Measurements from ENCODE around the gene MAPK8IP2.
A peak's percentile ranks its signal among the peaks of the same experiment; 100 is the strongest.
"Not testable (repeated sequence)": the region's sequence is repeated elsewhere in the genome, so short reads cannot be mapped to it uniquely, and the experiment has no call there.

MAPK8IP2 gene

GRCh38 chr22:50630376-50630775 lies 29.8 kb downstream of the MAPK8IP2 start:
- no peak overlapping the region for H3K9ac ChIP-seq (ENCODE audit: low read length)
- H3K9me3 ChIP-seq (ENCODE audit: control insufficient read depth, low read length): no peaks in the 10 kb centered on the region
- no peaks in the 10 kb centered on the region for H3K36me3 ChIP-seq (ENCODE audit: control insufficient read depth, insufficient read depth, low read length, severe bottlenecking)
- H3K4me3 ChIP-seq (ENCODE audit: low read length): no peak overlapping the region
- DNase-seq (ENCODE audit: low read depth): no peak
- peaks cover 4% of the 10 kb centered on the region for H3K27me3 ChIP-seq (replicated peaks; ENCODE audit: control insufficient read depth, insufficient read depth, low read length)
- peaks cover 14% of the 10 kb centered on the region for H3K4me1 ChIP-seq (ENCODE audit: control insufficient read depth, insufficient read depth, low read length)

GRCh38 chr22:50633086-50633485 lies 32.5 kb downstream of the MAPK8IP2 start:
- H3K9me3 ChIP-seq (ENCODE audit: control insufficient read depth, low read length): no peaks in the 10 kb centered on the region
- no peak overlapping the region for H3K9ac ChIP-seq (ENCODE audit: low read length)
- peaks cover 4% of the 10 kb centered on the region for H3K27me3 ChIP-seq (replicated peaks; ENCODE audit: control insufficient read depth, insufficient read depth, low read length)
- H3K4me1 ChIP-seq (ENCODE audit: control insufficient read depth, insufficient read depth, low read length): peaks cover 6% of the 10 kb centered on the region
- no peaks in the 10 kb centered on the region for H3K36me3 ChIP-seq (ENCODE audit: control insufficient read depth, insufficient read depth, low read length, severe bottlenecking)
- no peak for DNase-seq (ENCODE audit: low read depth)
- H3K4me3 ChIP-seq (ENCODE audit: low read length): no peak overlapping the region

GRCh38 chr22:50633771-50634170 lies 33.2 kb downstream of the MAPK8IP2 start:
- Histone ChIP-seq H3K4me3 (ENCODE audit: low read length) (no peak overlapping the region), H3K9me3 (ENCODE audit: control insufficient read depth, low read length) (no peaks in the 10 kb centered on the region), H3K9ac (ENCODE audit: low read length) (no peak overlapping the region), H3K27me3 (replicated peaks; ENCODE audit: control insufficient read depth, insufficient read depth, low read length) (peaks cover 4% of the 10 kb centered on the region), H3K36me3 (ENCODE audit: control insufficient read depth, insufficient read depth, low read length, severe bottlenecking) (no peaks in the 10 kb centered on the region), H3K4me1 (ENCODE audit: control insufficient read depth, insufficient read depth, low read length) (peaks cover 1% of the 10 kb centered on the region)
- DNase-seq (ENCODE audit: low read depth): no peak

GRCh38 chr22:50635591-50635990 lies 35.0 kb downstream of the MAPK8IP2 start:
- H3K9me3 ChIP-seq (ENCODE audit: control insufficient read depth, low read length): no peaks in the 10 kb centered on the region
- no peak overlapping the region for H3K4me3 ChIP-seq (ENCODE audit: low read length)
- no peak overlapping the region for H3K9ac ChIP-seq (ENCODE audit: low read length)
- peaks cover 4% of the 10 kb centered on the region for H3K27me3 ChIP-seq (replicated peaks; ENCODE audit: control insufficient read depth, insufficient read depth, low read length)
- no peak for DNase-seq (ENCODE audit: low read depth)
- H3K36me3 ChIP-seq (ENCODE audit: control insufficient read depth, insufficient read depth, low read length, severe bottlenecking): no peaks in the 10 kb centered on the region
- no peaks in the 10 kb centered on the region for H3K4me1 ChIP-seq (ENCODE audit: control insufficient read depth, insufficient read depth, low read length)

GRCh38 chr22:50640296-50640695 lies 39.7 kb downstream of the MAPK8IP2 start:
- not testable (repeated sequence) for H3K36me3 ChIP-seq (ENCODE audit: control insufficient read depth, insufficient read depth, low read length, severe bottlenecking); H3K9me3 ChIP-seq (ENCODE audit: control insufficient read depth, low read length); DNase-seq (ENCODE audit: low read depth); H3K9ac ChIP-seq (ENCODE audit: low read length); H3K4me3 ChIP-seq (ENCODE audit: low read length)
- Histone ChIP-seq H3K27me3 (replicated peaks; ENCODE audit: control insufficient read depth, insufficient read depth, low read length) (peaks cover 25% of the 10 kb centered on the region), H3K4me1 (ENCODE audit: control insufficient read depth, insufficient read depth, low read length) (peaks cover 17% of the 10 kb centered on the region)

GRCh38 chr22:50640857-50641647 lies 40.5 kb downstream of the MAPK8IP2 start:
- Histone ChIP-seq H3K36me3 (ENCODE audit: control insufficient read depth, insufficient read depth, low read length, severe bottlenecking) (no peaks in the 10 kb centered on the region), H3K27me3 (replicated peaks; ENCODE audit: control insufficient read depth, insufficient read depth, low read length) (peaks cover 32% of the 10 kb centered on the region), H3K4me1 (ENCODE audit: control insufficient read depth, insufficient read depth, low read length) (peaks cover 17% of the 10 kb centered on the region), H3K9me3 (ENCODE audit: control insufficient read depth, low read length) (no peaks in the 10 kb centered on the region), H3K4me3 (ENCODE audit: low read length) (no peak overlapping the region), H3K9ac (ENCODE audit: low read length) (no peak overlapping the region)
- DNase-seq (ENCODE audit: low read depth): no peak

- Histone ChIP-seq H3K27me3 (replicated peaks; ENCODE audit: control insufficient read depth, insufficient read depth, low read length) (peaks cover 40% of the 10 kb centered on the region), H3K9ac (ENCODE audit: low read length) (no peak overlapping the region), H3K36me3 (ENCODE audit: control insufficient read depth, insufficient read depth, low read length, severe bottlenecking) (no peaks in the 10 kb centered on the region), H3K4me1 (ENCODE audit: control insufficient read depth, insufficient read depth, low read length) (peaks cover 17% of the 10 kb centered on the region), H3K4me3 (ENCODE audit: low read length) (no peak overlapping the region), H3K9me3 (ENCODE audit: control insufficient read depth, low read length) (no peaks in the 10 kb centered on the region)
- DNase-seq (ENCODE audit: low read depth): peak; percentile 52
These were observed 41.4 kb downstream of the MAPK8IP2 start for GRCh38 chr22:50641696-50642607.

- H3K4me1 ChIP-seq (ENCODE audit: control insufficient read depth, insufficient read depth, low read length): peaks cover 17% of the 10 kb centered on the region
- H3K9ac ChIP-seq (ENCODE audit: low read length); DNase-seq (ENCODE audit: low read depth); H3K36me3 ChIP-seq (ENCODE audit: control insufficient read depth, insufficient read depth, low read length, severe bottlenecking); H3K9me3 ChIP-seq (ENCODE audit: control insufficient read depth, low read length); H3K4me3 ChIP-seq (ENCODE audit: low read length): not testable (repeated sequence)
- peaks cover 40% of the 10 kb centered on the region for H3K27me3 ChIP-seq (replicated peaks; ENCODE audit: control insufficient read depth, insufficient read depth, low read length)
These were observed 42.6 kb downstream of the MAPK8IP2 start for GRCh38 chr22:50643021-50643820.

- Histone ChIP-seq H3K27me3 (replicated peaks; ENCODE audit: control insufficient read depth, insufficient read depth, low read length) (peaks cover 40% of the 10 kb centered on the region), H3K4me1 (ENCODE audit: control insufficient read depth, insufficient read depth, low read length) (peaks cover 17% of the 10 kb centered on the region)
- not testable (repeated sequence) for H3K9ac ChIP-seq (ENCODE audit: low read length); H3K9me3 ChIP-seq (ENCODE audit: control insufficient read depth, low read length); H3K36me3 ChIP-seq (ENCODE audit: control insufficient read depth, insufficient read depth, low read length, severe bottlenecking); DNase-seq (ENCODE audit: low read depth); H3K4me3 ChIP-seq (ENCODE audit: low read length)
These were observed 43.2 kb downstream of the MAPK8IP2 start for GRCh38 chr22:50643821-50644101.

GRCh38 chr22:50653256-50653655 lies 52.7 kb downstream of the MAPK8IP2 start:
- H3K4me1 ChIP-seq (ENCODE audit: control insufficient read depth, insufficient read depth, low read length): peaks cover 30% of the 10 kb centered on the region
- no peaks in the 10 kb centered on the region for H3K27me3 ChIP-seq (replicated peaks; ENCODE audit: control insufficient read depth, insufficient read depth, low read length)
- H3K36me3 ChIP-seq (ENCODE audit: control insufficient read depth, insufficient read depth, low read length, severe bottlenecking): no peaks in the 10 kb centered on the region
- no peaks in the 10 kb centered on the region for H3K9me3 ChIP-seq (ENCODE audit: control insufficient read depth, low read length)
- no peak for DNase-seq (ENCODE audit: low read depth)
- no peak overlapping the region for H3K4me3 ChIP-seq (ENCODE audit: low read length)
- H3K9ac ChIP-seq (ENCODE audit: low read length): no peak overlapping the region

- not testable (repeated sequence) for H3K36me3 ChIP-seq (ENCODE audit: control insufficient read depth, insufficient read depth, low read length, severe bottlenecking); H3K9ac ChIP-seq (ENCODE audit: low read length); H3K27me3 ChIP-seq (replicated peaks; ENCODE audit: control insufficient read depth, insufficient read depth, low read length); H3K4me3 ChIP-seq (ENCODE audit: low read length); DNase-seq (ENCODE audit: low read depth); H3K9me3 ChIP-seq (ENCODE audit: control insufficient read depth, low read length)
- H3K4me1 ChIP-seq (ENCODE audit: control insufficient read depth, insufficient read depth, low read length): peaks cover 30% of the 10 kb centered on the region
These were observed 54.1 kb downstream of the MAPK8IP2 start for GRCh38 chr22:50654664-50655063.
